VCaP (cell line): ENCODE measurements around the gene SLC2A3.

ENCODE experiments used
- H3K27ac ChIP-seq: fragments of 450-650 bp; 2 replicates; pipeline ENCODE4 v1.5.1; 2017
- TF ChIP-seq, protein P1 (sequence below): fragments of 450-650 bp; conservative IDR thresholded peaks from 2 replicates; pipeline ENCODE4 v1.5.1; 2017; ENCODE audit warnings: mild to moderate bottlenecking, moderate library complexity

The SLC2A3 gene

DNA sequence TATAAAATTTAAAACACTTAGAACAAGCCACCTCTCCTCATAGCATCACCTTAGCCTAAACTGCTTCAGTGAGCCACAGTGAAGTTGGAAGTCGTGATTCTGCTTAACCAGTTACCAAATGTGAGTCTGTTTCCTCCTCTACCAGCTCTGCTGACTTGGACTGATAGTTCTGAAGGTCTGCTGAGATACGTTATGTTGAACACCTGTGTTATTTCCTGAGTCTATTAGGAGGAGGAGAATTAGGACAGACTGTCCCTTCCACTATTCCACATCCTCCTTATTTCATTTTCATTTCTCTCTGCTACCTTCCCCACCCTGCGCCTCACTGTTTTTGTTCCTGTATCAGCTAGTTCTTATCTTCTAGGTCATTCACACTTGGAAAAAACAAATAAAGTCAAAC is 65.7 kb downstream of the SLC2A3 start:
- H3K27ac ChIP-seq = no peak overlapping the region
- TF ChIP-seq, protein P1, sequence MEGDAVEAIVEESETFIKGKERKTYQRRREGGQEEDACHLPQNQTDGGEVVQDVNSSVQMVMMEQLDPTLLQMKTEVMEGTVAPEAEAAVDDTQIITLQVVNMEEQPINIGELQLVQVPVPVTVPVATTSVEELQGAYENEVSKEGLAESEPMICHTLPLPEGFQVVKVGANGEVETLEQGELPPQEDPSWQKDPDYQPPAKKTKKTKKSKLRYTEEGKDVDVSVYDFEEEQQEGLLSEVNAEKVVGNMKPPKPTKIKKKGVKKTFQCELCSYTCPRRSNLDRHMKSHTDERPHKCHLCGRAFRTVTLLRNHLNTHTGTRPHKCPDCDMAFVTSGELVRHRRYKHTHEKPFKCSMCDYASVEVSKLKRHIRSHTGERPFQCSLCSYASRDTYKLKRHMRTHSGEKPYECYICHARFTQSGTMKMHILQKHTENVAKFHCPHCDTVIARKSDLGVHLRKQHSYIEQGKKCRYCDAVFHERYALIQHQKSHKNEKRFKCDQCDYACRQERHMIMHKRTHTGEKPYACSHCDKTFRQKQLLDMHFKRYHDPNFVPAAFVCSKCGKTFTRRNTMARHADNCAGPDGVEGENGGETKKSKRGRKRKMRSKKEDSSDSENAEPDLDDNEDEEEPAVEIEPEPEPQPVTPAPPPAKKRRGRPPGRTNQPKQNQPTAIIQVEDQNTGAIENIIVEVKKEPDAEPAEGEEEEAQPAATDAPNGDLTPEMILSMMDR = no peak
